ENCODE data around the gene MND1. TPM values are rescaled to one million over a fixed set of nuclear protein-coding genes. Genes with fewer than 3 reads are reported as not detected.

Gene MND1
- total and polyA plus RNA-seq, 7 donors, result 0.12 to 1.4 (median 0.40) TPM; not detected in 3

GRCh38 chr4:153372967-153373562 is 28.6 kb downstream of the MND1 start:
- no peak for TF ChIP-seq CTCF (IDR thresholded peaks at IDR 0.05)
- WGBS, 3 donors, result 69 to 79% (median 78%) methylated on average over 1 of the region's 1 CpG
- H3K4me3 ChIP-seq, result no peak overlapping the region
- intact Hi-C loops (cut with DNase I), result no loop called here
- peaks cover 3% of the 10 kb centered on the region for H3K9me3 ChIP-seq
- H3K27ac ChIP-seq, result no peak overlapping the region
- DNase-seq (no peak), ATAC-seq (no peak)
- no peaks in the 10 kb centered on the region for H3K36me3 ChIP-seq (ENCODE audit: insufficient read depth in 1 of 2, low read depth in 1 of 2)
- no peaks in the 10 kb centered on the region for H3K4me1 ChIP-seq
- H3K27me3 ChIP-seq (ENCODE audit: insufficient read depth in 3 of 3, low read length in 2 of 3), result no peaks in the 10 kb centered on the region

GRCh38 chr4:153374442-153374841 is 30.0 kb downstream of the MND1 start:
- Histone ChIP-seq H3K9me3 (peaks cover 3% of the 10 kb centered on the region), H3K4me3 (no peak overlapping the region), H3K36me3 (ENCODE audit: insufficient read depth in 1 of 2, low read depth in 1 of 2) (no peaks in the 10 kb centered on the region), H3K27ac (no peak overlapping the region), H3K4me1 (no peaks in the 10 kb centered on the region), H3K27me3 (ENCODE audit: insufficient read depth in 3 of 3, low read length in 2 of 3) (no peaks in the 10 kb centered on the region)
- intact Hi-C loops (cut with DNase I), result no loop called here
- 65 to 69% (median 67%) methylated on average over 2 of the region's 2 CpGs for WGBS, 3 donors
- no peak for DNase-seq
- ATAC-seq, result no peak
- no peak for TF ChIP-seq CTCF (IDR thresholded peaks at IDR 0.05)

- intact Hi-C loops (cut with DNase I), result no loop called here
- ATAC-seq, result no peak
- no peak overlapping the region for H3K4me3 ChIP-seq
- H3K27ac ChIP-seq, result no peak overlapping the region
- H3K36me3 ChIP-seq (ENCODE audit: insufficient read depth in 1 of 2, low read depth in 1 of 2), result no peaks in the 10 kb centered on the region
- H3K27me3 ChIP-seq (ENCODE audit: insufficient read depth in 3 of 3, low read length in 2 of 3), result no peaks in the 10 kb centered on the region
- DNase-seq, result no peak
- no peaks in the 10 kb centered on the region for H3K4me1 ChIP-seq
- TF ChIP-seq CTCF (IDR thresholded peaks at IDR 0.05), result no peak
- H3K9me3 ChIP-seq, result peaks cover 3% of the 10 kb centered on the region
- WGBS, 3 donors, result 87 to 89% (median 88%) methylated on average over 1 of the region's 1 CpG
These were observed 30.8 kb downstream of the MND1 start for GRCh38 chr4:153375303-153375702.

GRCh38 chr4:153383131-153383530 is 38.6 kb downstream of the MND1 start:
- Histone ChIP-seq H3K27me3 (ENCODE audit: insufficient read depth in 3 of 3, low read length in 2 of 3) (no peaks in the 10 kb centered on the region), H3K27ac (no peak overlapping the region), H3K4me1 (no peaks in the 10 kb centered on the region), H3K36me3 (ENCODE audit: insufficient read depth in 1 of 2, low read depth in 1 of 2) (no peaks in the 10 kb centered on the region), H3K9me3 (no peaks in the 10 kb centered on the region), H3K4me3 (no peak overlapping the region)
- 54 to 70% (median 66%) methylated on average over 4 of the region's 4 CpGs for WGBS, 3 donors
- intact Hi-C loops (cut with DNase I), result no loop called here
- no peak for TF ChIP-seq CTCF (IDR thresholded peaks at IDR 0.05)
- DNase-seq (no peak), ATAC-seq (no peak)

- H3K36me3 ChIP-seq (ENCODE audit: insufficient read depth in 1 of 2, low read depth in 1 of 2), result no peaks in the 10 kb centered on the region
- H3K27ac ChIP-seq, result no peak overlapping the region
- intact Hi-C loops (cut with DNase I), result no loop called here
- H3K4me1 ChIP-seq, result no peaks in the 10 kb centered on the region
- H3K27me3 ChIP-seq (ENCODE audit: insufficient read depth in 3 of 3, low read length in 2 of 3), result no peaks in the 10 kb centered on the region
- H3K4me3 ChIP-seq, result no peak overlapping the region
- no peak for TF ChIP-seq CTCF (IDR thresholded peaks at IDR 0.05)
- ATAC-seq (no peak), DNase-seq (no peak)
- 100% methylated on average over 1 of the region's 1 CpG for WGBS, 3 donors
- no peaks in the 10 kb centered on the region for H3K9me3 ChIP-seq
These were observed 39.7 kb downstream of the MND1 start for GRCh38 chr4:153384160-153384559.

Measured in psoas muscle (tissue), 8 donors.